ENCODE results near the gene MRPL18. TPM values are rescaled to one million over a fixed set of nuclear protein-coding genes. Genes with fewer than 3 reads are reported as not detected.

Gene MRPL18
- total and polyA plus RNA-seq, 2 of the 8 experiments (the other 6 are each of a cell fraction or from before 2014, with no cell fraction given) = 58.7 to 79.8 TPM

DNA sequence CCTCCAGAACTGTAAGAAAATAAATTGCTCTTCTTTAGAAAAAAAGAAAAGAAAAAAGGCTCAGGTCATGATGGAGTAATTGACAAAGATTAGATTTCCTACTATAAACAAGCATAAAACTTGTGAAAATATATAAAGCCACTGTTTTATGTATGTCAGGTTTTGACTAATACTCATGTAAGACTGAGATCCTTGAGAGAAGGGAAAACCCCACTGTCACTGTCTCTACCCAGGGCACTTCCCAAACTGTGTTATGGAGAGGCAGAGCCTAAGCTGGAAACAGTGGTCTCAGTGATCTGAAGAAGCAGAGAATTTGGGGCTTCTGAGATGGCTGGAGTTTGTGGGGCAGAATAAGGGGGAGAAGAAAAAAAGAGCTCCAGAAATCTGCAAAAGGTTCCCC, 20.8 kb upstream of the MRPL18 start:
- Histone ChIP-seq H3K79me2 (ENCODE audit: control insufficient read depth in 1 of 2, insufficient read depth in 2 of 2, low read length in 2 of 2) (0 out of 4 replicates have a peak, but pooled peaks cover 0 to 2% of the 10 kb centered on the region in 2 experiments), H4K8ac (ENCODE audit: extremely low read depth, insufficient read depth, low read length) (no peak overlapping the region), H3K4me2 (ENCODE audit: insufficient read depth in 1 of 2, low read depth in 2 of 2, low read length in 2 of 2) (no peak overlapping the region), H3K23me2 (ENCODE audit: low read depth, low read length) (no peaks in the 10 kb centered on the region), H2BK120ac (replicated peaks; ENCODE audit: low read depth, low read length) (no peak overlapping the region), H2BK5ac (ENCODE audit: low read depth, low read length) (no peak overlapping the region), H3K36me3 (ENCODE audit: control insufficient read depth in 2 of 4, insufficient read depth in 4 of 4, low read length in 3 of 4) (peaks cover 16 to 90% (median 60%) of the 10 kb centered on the region in 4 experiments), H2BK20ac (ENCODE audit: low read length) (no peak overlapping the region), H2BK15ac (ENCODE audit: low read length) (no peak overlapping the region), H3K14ac (ENCODE audit: insufficient read length) (no peak overlapping the region), H3K4me1 (replicated peaks in 1 of 4; ENCODE audit: control insufficient read depth in 3 of 4, insufficient read depth in 4 of 4, low read length in 3 of 4) (no peaks in the 10 kb centered on the region), H3K23ac (ENCODE audit: insufficient read length) (no peak overlapping the region), H3K18ac (ENCODE audit: extremely low read depth, low read length) (no peak overlapping the region), H3K4me3 (ENCODE audit: extremely low read depth in 1 of 4, insufficient read depth in 2 of 4, low read depth in 3 of 4, low read length in 4 of 4) (no peak overlapping the region), H3K56ac (replicated peaks; ENCODE audit: insufficient read length, low read depth, low read length) (no peak overlapping the region), H3K27ac (ENCODE audit: low read depth, low read length) (no peak overlapping the region), H2AFZ (ENCODE audit: low read length) (no peak overlapping the region), H4K5ac (ENCODE audit: insufficient read length, low read depth, low read length) (no peak overlapping the region), H3K79me1 (ENCODE audit: low read depth, low read length) (peaks cover 4% of the 10 kb centered on the region; the same call in 1 of the 2 replicates), H4K91ac (replicated peaks; ENCODE audit: insufficient read length, low read length) (no peak overlapping the region), H3K27me3 (replicated peaks in 1 of 4; ENCODE audit: control insufficient read depth in 3 of 4, extremely low read depth in 1 of 4, insufficient read depth in 3 of 4, low read length in 3 of 4) (no peaks in the 10 kb centered on the region), H2BK12ac (ENCODE audit: low read depth, low read length) (no peak overlapping the region), H4K20me1 (replicated peaks in 1 of 2; ENCODE audit: control insufficient read depth in 1 of 2, insufficient read depth in 2 of 2, low read length in 2 of 2) (peaks cover 0 to 6% of the 10 kb centered on the region in 2 experiments), H2AK5ac (ENCODE audit: low read depth, low read length) (no peak overlapping the region), H3K4ac (replicated peaks; ENCODE audit: insufficient read length, low read depth, low read length) (no peak overlapping the region), H3K9ac (replicated peaks in 1 of 4; ENCODE audit: extremely low read depth in 1 of 4, low read depth in 3 of 4, low read length in 3 of 4) (no peak overlapping the region), H3K9me3 (ENCODE audit: insufficient read depth in 2 of 2, low read depth in 1 of 2, low read length in 1 of 2) (no peaks in the 10 kb centered on the region)
- FAIRE-seq (no peak), DNase-seq (ENCODE audit: low read depth in 1 of 2, low spot score in 2 of 2) (no peak)
- TF ChIP-seq RAD21 (IDR thresholded peaks at IDR 0.05 in 1 of 2, conservative IDR thresholded peaks at IDR 0.05 in 1 of 2; ENCODE audit: low read depth in 2 of 2, low read length in 2 of 2) (no peak), TAF7 (optimal IDR thresholded peaks at IDR 0.05; ENCODE audit: borderline replicate concordance, low read depth, low read length) (no peak), KDM1A (IDR thresholded peaks at IDR 0.05; ENCODE audit: borderline replicate concordance, low read length) (no peak)
- CTCF ChIA-PET (ENCODE audit: partially characterized antibody) = interaction anchor here (1.1 kb wide), 1 partner anchor 19 kb away, joined by 3 read pairs; no protein-coding TSS in a partner anchor
- POLR2A ChIA-PET (ENCODE audit: partially characterized antibody) = interaction anchor here (0.9 to 1.3 kb wide), 4 partner anchors 9 to 78 kb away, joined by 3 to 4 read pairs (median 4); partner anchors contain the start of genes MRPL18 and WTAP

Data from H1 (cell line).